GM06990 (cell line): ENCODE measurements around the gene FOXN3.

ENCODE experiments used
- DNase-seq: peaks from one replicate; pipeline ENCODE4 v3.0.0-alpha.2; 2011; ENCODE audit not compliant: insufficient read length; ENCODE audit errors: extremely low read depth
- H3K27me3 ChIP-seq: replicated peaks from 2 replicates; pipeline ENCODE4 v1.6.0; 2011; ENCODE audit warnings: low read length; ENCODE audit not compliant: control insufficient read depth, insufficient read depth
- H3K36me3 ChIP-seq: 2 replicates; pipeline ENCODE4 v1.5.1; 2011; ENCODE audit warnings: low read length; ENCODE audit not compliant: control insufficient read depth, insufficient read depth
- H3K4me3 ChIP-seq: replicated peaks from 2 replicates; pipeline ENCODE4 v1.5.1; 2011; ENCODE audit warnings: low read depth, mild to moderate bottlenecking, control low read depth, low read length
- CTCF ChIP-seq: IDR thresholded peaks from 2 replicates; pipeline ENCODE4 v1.5.1; 2011; ENCODE audit warnings: low read length, control low read depth, mild to moderate bottlenecking, inconsistent platforms; ENCODE audit not compliant: insufficient read depth, poor library complexity, severe bottlenecking

Gene FOXN3

GRCh38 chr14:89409961-89410360, 7.1 kb downstream of the FOXN3 start:
- no peak for TF ChIP-seq CTCF
- no peak overlapping the region for H3K4me3 ChIP-seq
- no peak for DNase-seq
- no peaks in the 10 kb centered on the region for H3K27me3 ChIP-seq
- peaks cover 9% of the 10 kb centered on the region for H3K36me3 ChIP-seq

- no peak for TF ChIP-seq CTCF
- no peak for DNase-seq
- Histone ChIP-seq H3K27me3 (no peaks in the 10 kb centered on the region), H3K4me3 (no peak overlapping the region), H3K36me3 (peaks cover 9% of the 10 kb centered on the region)
Observed at GRCh38 chr14:89408907-89409700, 7.9 kb downstream of the FOXN3 start.

- no peak for TF ChIP-seq CTCF
- Histone ChIP-seq H3K27me3 (no peaks in the 10 kb centered on the region), H3K4me3 (no peak overlapping the region), H3K36me3 (peaks cover 9% of the 10 kb centered on the region)
- DNase-seq = no peak
Observed at GRCh38 chr14:89407856-89408255, 9.2 kb downstream of the FOXN3 start.

DNA sequence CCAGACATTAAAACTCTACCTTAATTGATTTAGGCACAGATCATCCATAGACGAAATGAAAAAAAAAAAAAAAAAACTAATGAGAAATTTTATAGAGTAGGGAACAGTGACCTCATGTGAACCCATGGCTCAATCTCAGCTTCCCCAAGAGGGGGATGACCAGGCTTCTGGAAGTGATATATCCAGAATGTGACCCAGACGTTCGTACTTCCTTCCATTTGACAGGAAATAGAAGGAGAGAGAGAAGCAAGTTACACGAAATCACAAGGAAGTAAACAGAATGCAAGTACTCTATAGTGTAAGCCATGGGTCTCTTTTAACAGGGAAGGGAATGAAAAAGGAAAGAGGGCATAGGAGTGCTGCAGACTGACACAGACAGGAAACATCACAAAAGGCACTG, 10.1 kb downstream of the FOXN3 start:
- peaks cover 4% of the 10 kb centered on the region for H3K36me3 ChIP-seq
- TF ChIP-seq CTCF = no peak
- no peaks in the 10 kb centered on the region for H3K27me3 ChIP-seq
- no peak overlapping the region for H3K4me3 ChIP-seq
- no peak for DNase-seq

DNA sequence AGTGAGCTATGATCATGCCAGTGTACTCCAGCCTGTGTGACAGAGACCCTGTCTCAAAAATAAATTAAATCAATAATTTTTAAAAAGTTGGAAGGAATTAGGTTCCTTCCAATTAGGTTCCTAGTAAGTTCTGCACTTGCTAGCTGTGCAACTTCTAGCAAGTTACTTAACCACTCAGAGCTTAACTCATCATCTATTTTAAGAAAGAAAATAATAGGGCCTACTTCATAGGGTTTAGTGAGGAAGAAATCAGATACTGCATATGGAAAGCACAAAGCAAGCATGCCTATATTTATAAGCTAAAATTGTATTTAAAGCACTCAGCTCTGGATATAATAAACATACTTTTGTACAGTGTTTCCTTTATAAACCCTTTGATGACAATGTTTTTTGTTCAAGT, 10.7 kb downstream of the FOXN3 start:
- H3K36me3 ChIP-seq = peaks cover 3% of the 10 kb centered on the region
- no peak for TF ChIP-seq CTCF
- H3K4me3 ChIP-seq = no peak overlapping the region
- no peaks in the 10 kb centered on the region for H3K27me3 ChIP-seq
- DNase-seq = no peak
